Immature natural killer cell (primary cell): Measurements from ENCODE around the gene LILRA5. TPM values are rescaled to one million over a fixed set of nuclear protein-coding genes. Genes with fewer than 3 reads are reported as not detected.
"Not testable (repeated sequence)": the region's sequence is repeated elsewhere in the genome, so short reads cannot be mapped to it uniquely, and the experiment has no call there.

Experiments
- DNase-seq, 3 donors: peaks; one replicate each; pipeline ENCODE4 v3.0.0; 2022; ENCODE audit warnings: mixed read lengths in 1 of 3
- H3K27ac Mint-ChIP-seq, 6 donors: one replicate each; pipeline ENCODE4 v1.8.0; 2020; ENCODE audit warnings: mixed read lengths in 6 of 6, mild to moderate bottlenecking in 5 of 6, inconsistent platforms in 4 of 6, moderate library complexity in 3 of 6
- H3K27me3 Mint-ChIP-seq, 3 donors: one replicate each; pipeline ENCODE4 v1.8.0; 2020 to 2021; ENCODE audit warnings: low read depth in 3 of 3, mild to moderate bottlenecking in 3 of 3, mixed read lengths in 3 of 3, moderate library complexity in 3 of 3, inconsistent platforms in 1 of 3
- H3K36me3 Mint-ChIP-seq, 3 donors: one replicate each; pipeline ENCODE4 v1.8.0; 2020; ENCODE audit warnings: mixed read lengths in 3 of 3, inconsistent platforms in 2 of 3, mild to moderate bottlenecking in 2 of 3
- H3K4me1 Mint-ChIP-seq, 2 donors: one replicate each; pipeline ENCODE4 v1.8.0; 2020; ENCODE audit warnings: inconsistent platforms in 2 of 2, mild to moderate bottlenecking in 2 of 2, mixed read lengths in 2 of 2, moderate library complexity in 1 of 2
- H3K4me3 Mint-ChIP-seq, 5 donors: one replicate each; pipeline ENCODE4 v1.8.0; 2020; ENCODE audit warnings: mild to moderate bottlenecking in 5 of 5, mixed read lengths in 5 of 5, inconsistent platforms in 3 of 5, moderate library complexity in 3 of 5
- H3K9me3 Mint-ChIP-seq, 6 donors: one replicate each; pipeline ENCODE4 v1.8.0; 2020; ENCODE audit warnings: mild to moderate bottlenecking in 6 of 6, mixed read lengths in 6 of 6, inconsistent platforms in 4 of 6, moderate library complexity in 3 of 6
- polyA plus RNA-seq, 3 donors: library from polyadenylated mRNA; unstranded; fragments of 300-500 nt; fragmentation: Illumina TruSeq; gene quantifications; one replicate each; pipeline ENCODE4 v1.2.3, GENCODE V29; 2021

Gene LILRA5
- polyA plus RNA-seq, 3 donors from 2014 or later, result 0.28 to 1.6 TPM; not detected in 1

DNA sequence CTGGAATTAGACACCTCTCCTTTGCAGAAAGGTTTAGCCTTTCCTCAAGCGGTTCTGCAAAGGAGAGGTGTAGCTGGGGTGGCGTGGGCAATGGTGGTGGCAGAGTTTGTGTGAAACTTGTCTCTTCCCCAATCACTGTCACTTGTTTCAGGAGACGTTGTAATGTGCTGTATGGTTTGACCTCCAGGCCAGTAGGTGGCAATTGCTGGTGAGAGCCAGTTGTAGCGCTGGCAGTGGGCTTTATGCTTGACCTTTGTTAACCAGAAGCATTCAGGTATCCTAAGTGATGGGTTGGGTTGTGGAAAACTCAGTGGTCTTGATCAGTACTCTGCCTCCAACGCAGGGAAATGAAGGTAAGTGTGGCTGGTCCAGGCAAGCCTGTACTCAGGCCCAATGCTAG is 12.7 kb upstream of the LILRA5 start:
- Mint-ChIP-seq H3K27ac (no peak overlapping the region), H3K9me3 (no peaks in the 10 kb centered on the region), H3K36me3 (no peaks in the 10 kb centered on the region), H3K4me1 (no peaks in the 10 kb centered on the region), H3K27me3 (peaks cover 2 to 8% (median 2%) of the 10 kb centered on the region in 3 donors), H3K4me3 (no peak overlapping the region)
- no peak for DNase-seq

DNA sequence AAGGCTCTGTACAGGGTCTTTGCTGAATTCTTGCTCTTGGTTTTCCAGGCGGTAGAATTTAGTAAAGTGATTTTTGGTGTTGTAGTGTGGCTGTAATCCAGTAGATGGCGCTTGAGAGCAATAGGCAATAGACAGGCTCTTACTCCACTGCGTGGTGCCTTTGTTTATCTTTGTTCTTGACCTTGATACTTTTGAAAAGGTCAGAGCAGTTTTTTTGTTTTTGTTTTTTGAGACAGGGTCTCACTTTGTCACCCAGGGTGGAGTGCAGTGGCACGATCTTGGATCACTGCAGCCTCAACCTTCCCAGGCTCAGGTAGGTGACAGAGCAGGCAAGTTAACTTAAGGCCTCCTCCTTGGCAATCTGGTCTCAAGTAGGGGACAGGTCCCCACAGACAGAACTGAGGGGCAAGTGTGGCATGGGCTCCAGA is 12.2 kb upstream of the LILRA5 start:
- DNase-seq, result peak; percentile 57 to 64 (median 61)
- Mint-ChIP-seq H3K27ac (no peak overlapping the region), H3K36me3 (no peaks in the 10 kb centered on the region), H3K4me3 (no peak overlapping the region), H3K4me1 (no peaks in the 10 kb centered on the region), H3K9me3 (no peaks in the 10 kb centered on the region), H3K27me3 (peaks cover 2 to 8% (median 4%) of the 10 kb centered on the region in 3 donors)

DNA sequence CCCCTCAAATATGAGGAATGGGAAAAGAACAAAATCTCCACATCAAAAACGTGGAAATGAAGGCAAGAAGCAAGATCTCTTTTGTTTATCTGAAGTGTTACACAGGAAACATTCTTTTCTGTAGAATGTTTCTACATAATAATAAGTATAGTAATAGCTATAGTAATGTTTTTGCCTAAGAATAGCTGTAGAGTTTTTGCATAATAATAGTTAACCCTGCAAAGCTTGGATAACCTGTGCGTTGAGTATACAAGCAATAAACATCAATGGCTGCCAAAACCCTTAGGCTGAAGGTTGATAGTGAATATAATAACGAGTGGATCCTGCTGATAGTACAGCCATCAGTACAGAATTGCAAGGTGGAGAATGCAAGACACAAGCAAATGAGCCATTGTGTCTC is 11.1 kb upstream of the LILRA5 start:
- no peaks in the 10 kb centered on the region for H3K36me3 Mint-ChIP-seq
- no peak for DNase-seq

DNA sequence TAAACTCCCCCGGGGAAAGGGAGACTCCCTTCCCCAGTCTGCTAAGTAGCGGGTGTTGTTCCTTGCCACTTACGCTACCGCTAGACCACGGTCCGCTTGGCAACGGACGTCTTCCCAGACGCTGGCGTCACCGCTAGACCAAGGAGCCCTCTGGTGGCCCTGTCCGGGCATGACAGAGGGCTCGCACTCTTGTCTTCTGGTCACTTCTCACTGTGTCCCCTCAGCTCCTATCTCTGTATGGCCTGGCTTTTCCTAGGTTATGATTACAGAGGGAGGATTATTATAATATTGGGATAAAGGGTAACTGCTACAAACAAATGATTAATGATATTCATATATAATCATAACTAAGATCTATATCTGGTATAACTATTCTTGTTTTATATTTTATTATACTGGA is 10.0 kb upstream of the LILRA5 start:
- not testable (repeated sequence) for H3K4me3 Mint-ChIP-seq, H3K9me3 Mint-ChIP-seq, H3K36me3 Mint-ChIP-seq, H3K27ac Mint-ChIP-seq, H3K4me1 Mint-ChIP-seq, H3K27me3 Mint-ChIP-seq, DNase-seq

More for the DNA sequence above, 11.1 kb upstream of the LILRA5 start:
- Mint-ChIP-seq H3K9me3 (no peaks in the 10 kb centered on the region), H3K4me3 (no peak overlapping the region), H3K27me3 (peaks cover 2 to 5% (median 2%) of the 10 kb centered on the region in 3 donors), H3K4me1 (no peaks in the 10 kb centered on the region), H3K27ac (no peak overlapping the region)

- not testable (repeated sequence) for H3K4me1 Mint-ChIP-seq, H3K36me3 Mint-ChIP-seq, H3K27me3 Mint-ChIP-seq, DNase-seq, H3K9me3 Mint-ChIP-seq, H3K27ac Mint-ChIP-seq, H3K4me3 Mint-ChIP-seq
Observed at GRCh38 chr19:54322295-54322694, 9.3 kb upstream of the LILRA5 start.

GRCh38 chr19:54319892-54320670 is 7.1 kb upstream of the LILRA5 start:
- no peak for DNase-seq
- Mint-ChIP-seq H3K36me3 (no peaks in the 10 kb centered on the region), H3K4me3 (no peak overlapping the region), H3K9me3 (peaks cover 0 to 1% (median 0%) of the 10 kb centered on the region in 6 donors), H3K27me3 (peaks cover 5 to 9% (median 8%) of the 10 kb centered on the region in 3 donors), H3K27ac (no peak overlapping the region), H3K4me1 (no peaks in the 10 kb centered on the region)

GRCh38 chr19:54319049-54319448 is 6.1 kb upstream of the LILRA5 start:
- no peaks in the 10 kb centered on the region for H3K36me3 Mint-ChIP-seq
- H3K4me3 Mint-ChIP-seq, result no peak overlapping the region
- no peaks in the 10 kb centered on the region for H3K4me1 Mint-ChIP-seq
- peaks cover 0 to 1% (median 0%) of the 10 kb centered on the region in 6 donors for H3K9me3 Mint-ChIP-seq
- H3K27ac Mint-ChIP-seq, result no peak overlapping the region
- no peak for DNase-seq
- peaks cover 5 to 12% (median 11%) of the 10 kb centered on the region in 3 donors for H3K27me3 Mint-ChIP-seq

DNA sequence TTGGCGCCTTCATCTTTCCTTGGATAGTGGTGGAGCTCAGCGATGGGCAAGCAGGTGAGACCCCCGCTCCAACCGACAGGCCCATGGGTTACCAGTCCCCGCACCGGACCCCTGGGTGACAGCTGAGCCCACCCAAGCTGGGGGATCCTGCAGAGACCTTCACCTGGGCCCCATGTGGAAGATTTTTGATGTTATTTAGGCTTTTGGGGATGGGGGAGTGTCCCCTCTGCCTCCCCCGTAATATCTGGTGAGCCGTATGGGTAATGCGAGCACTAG is 4.9 kb upstream of the LILRA5 start:
- no peaks in the 10 kb centered on the region for H3K36me3 Mint-ChIP-seq
- peaks cover 4 to 15% (median 12%) of the 10 kb centered on the region in 3 donors for H3K27me3 Mint-ChIP-seq
- no peaks in the 10 kb centered on the region for H3K4me1 Mint-ChIP-seq
- no peak for DNase-seq
- H3K27ac Mint-ChIP-seq, result no peak overlapping the region
- H3K4me3 Mint-ChIP-seq, result no peak overlapping the region
- peaks cover 0 to 1% (median 0%) of the 10 kb centered on the region in 6 donors for H3K9me3 Mint-ChIP-seq

- H3K27ac Mint-ChIP-seq, result peak overlapping the region in 1 of 6 donors; percentile 7
- peaks cover 0 to 1% (median 0%) of the 10 kb centered on the region in 6 donors for H3K9me3 Mint-ChIP-seq
- H3K27me3 Mint-ChIP-seq, result peaks cover 4 to 16% (median 12%) of the 10 kb centered on the region in 3 donors
- no peak overlapping the region for H3K4me3 Mint-ChIP-seq
- DNase-seq, result no peak
- H3K36me3 Mint-ChIP-seq, result no peaks in the 10 kb centered on the region
- no peaks in the 10 kb centered on the region for H3K4me1 Mint-ChIP-seq
Observed at GRCh38 chr19:54317108-54317964, 4.4 kb upstream of the LILRA5 start.

GRCh38 chr19:54316746-54317107 is 3.8 kb upstream of the LILRA5 start:
- peaks cover 0 to 1% (median 0%) of the 10 kb centered on the region in 6 donors for H3K9me3 Mint-ChIP-seq
- H3K27ac Mint-ChIP-seq, result peak overlapping the region in 1 of 6 donors; percentile 55
- H3K27me3 Mint-ChIP-seq, result peaks cover 4 to 18% (median 15%) of the 10 kb centered on the region in 3 donors
- H3K4me1 Mint-ChIP-seq, result no peaks in the 10 kb centered on the region
- H3K4me3 Mint-ChIP-seq, result no peak overlapping the region
- H3K36me3 Mint-ChIP-seq, result no peaks in the 10 kb centered on the region
- no peak for DNase-seq

DNA sequence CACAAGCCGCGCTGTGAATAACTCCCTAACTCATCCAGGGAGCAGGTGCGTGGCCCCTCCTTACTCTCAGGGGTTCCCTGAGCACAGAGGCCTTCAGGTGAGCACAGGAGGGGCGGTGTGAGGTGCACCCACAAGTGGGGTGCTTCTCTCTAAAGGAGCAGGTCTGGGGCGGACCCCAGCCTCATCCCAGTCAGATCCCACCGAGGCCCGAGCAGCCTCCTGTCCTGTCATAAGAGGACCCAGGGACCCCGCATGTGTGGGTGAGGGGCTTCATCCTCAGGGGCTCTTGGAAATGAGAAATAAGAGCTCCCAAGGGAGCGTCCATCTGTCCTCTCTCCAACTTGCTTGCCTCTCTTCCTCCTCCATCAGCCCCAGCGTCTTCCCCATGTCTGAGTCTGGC is 3.0 kb upstream of the LILRA5 start:
- Mint-ChIP-seq H3K27me3 (peaks cover 4 to 19% (median 14%) of the 10 kb centered on the region in 3 donors), H3K9me3 (peaks cover 0 to 1% (median 0%) of the 10 kb centered on the region in 6 donors), H3K27ac (peak overlapping the region in 1 of 6 donors; percentile 34), H3K4me1 (no peaks in the 10 kb centered on the region), H3K36me3 (no peaks in the 10 kb centered on the region), H3K4me3 (no peak overlapping the region)
- no peak for DNase-seq

GRCh38 chr19:54312011-54312410 is 955 bp downstream of the LILRA5 start:
- H3K27me3 Mint-ChIP-seq, result peaks cover 2 to 17% (median 12%) of the 10 kb centered on the region in 3 donors
- H3K4me1 Mint-ChIP-seq, result no peaks in the 10 kb centered on the region
- no peak for DNase-seq
- no peak overlapping the region for H3K4me3 Mint-ChIP-seq
- H3K9me3 Mint-ChIP-seq, result peaks cover 0 to 4% (median 0%) of the 10 kb centered on the region in 6 donors
- no peaks in the 10 kb centered on the region for H3K36me3 Mint-ChIP-seq
- no peak overlapping the region for H3K27ac Mint-ChIP-seq

- H3K4me3 Mint-ChIP-seq, result no peak overlapping the region
- H3K4me1 Mint-ChIP-seq, result no peaks in the 10 kb centered on the region
- peaks cover 2 to 17% (median 15%) of the 10 kb centered on the region in 3 donors for H3K27me3 Mint-ChIP-seq
- no peak overlapping the region for H3K27ac Mint-ChIP-seq
- H3K9me3 Mint-ChIP-seq, result peaks cover 0 to 2% (median 0%) of the 10 kb centered on the region in 6 donors
- no peak for DNase-seq
- no peaks in the 10 kb centered on the region for H3K36me3 Mint-ChIP-seq
Observed at GRCh38 chr19:54311486-54311885, 1.5 kb downstream of the LILRA5 start.

DNA sequence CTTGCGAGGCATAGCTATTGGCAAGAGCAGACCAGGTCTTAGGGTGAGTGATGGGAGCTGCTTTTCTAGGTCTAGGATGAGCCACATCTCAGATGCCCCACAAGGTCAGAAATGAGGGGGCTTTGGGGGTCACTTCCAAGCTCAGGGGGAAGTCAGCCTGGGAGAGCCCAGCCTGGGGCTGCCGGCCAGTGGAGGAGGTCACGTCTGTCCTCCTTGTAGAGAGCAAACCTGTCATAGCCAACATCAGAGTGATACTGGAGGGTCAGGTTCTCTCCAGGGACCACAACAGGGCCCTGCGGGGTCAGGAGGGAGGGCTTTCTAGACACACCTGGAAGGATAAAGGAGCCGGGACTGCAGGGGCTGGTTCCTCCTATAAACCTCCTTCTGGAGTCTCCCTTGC is 2.4 kb downstream of the LILRA5 start:
- H3K4me3 Mint-ChIP-seq, result no peak overlapping the region
- no peak overlapping the region for H3K27ac Mint-ChIP-seq
- no peaks in the 10 kb centered on the region for H3K36me3 Mint-ChIP-seq
- peaks cover 0 to 20% (median 16%) of the 10 kb centered on the region in 3 donors for H3K27me3 Mint-ChIP-seq
- H3K4me1 Mint-ChIP-seq, result no peaks in the 10 kb centered on the region
- no peak for DNase-seq
- peaks cover 0 to 2% (median 0%) of the 10 kb centered on the region in 6 donors for H3K9me3 Mint-ChIP-seq
